ENCODE data around the gene DEPP1. TPM values are rescaled to one million over a fixed set of nuclear protein-coding genes. Genes with fewer than 3 reads are reported as not detected.

Gene DEPP1
- total RNA-seq, 1 experiment from 2014 or later, result 3.8 TPM

- POLR2A ChIA-PET, result interaction anchor here (1.2 to 1.8 kb wide), 3 partner anchors 20 to 68 kb away, joined by 4 to 6 read pairs (median 5); partner anchors contain the start of gene DEPP1
- DNase-seq (ENCODE audit: low read depth, low spot score) (no peak), ATAC-seq (peak; percentile 77)
- CTCF ChIA-PET, result interaction anchor here (1.2 kb wide), 1 partner anchor 22 kb away, joined by 3 read pairs; the partner anchor contains the start of gene DEPP1
- Histone ChIP-seq H3K36me3 (ENCODE audit: control insufficient read depth in 1 of 2, insufficient read depth in 2 of 2, low read length in 2 of 2) (no peaks in the 10 kb centered on the region), H3K27me3 (ENCODE audit: insufficient read depth, low read length) (0 out of 2 replicates have a peak, but pooled peaks cover 5% of the 10 kb centered on the region), H3K4me3 (replicated peaks in 1 of 2; ENCODE audit: low read depth in 1 of 2, low read length in 2 of 2) (peak within 1 kb of the TSS; percentile 52 to 62), H2AFZ (ENCODE audit: low read depth, low read length, poor library complexity, severe bottlenecking) (no peak within 1 kb of the TSS), H3K4me2 (ENCODE audit: low read length) (peak within 1 kb of the TSS; percentile 74), H3K27ac (ENCODE audit: low read depth, low read length) (peak within 1 kb of the TSS; percentile 71), H3K79me2 (ENCODE audit: insufficient read depth, low read length) (peaks cover 25% of the 10 kb centered on the region), H4K20me1 (ENCODE audit: insufficient read depth) (no peaks in the 10 kb centered on the region), H3K9ac (ENCODE audit: low read length) (peak within 1 kb of the TSS; percentile 62), H3K9me2 (ENCODE audit: insufficient read depth) (no peaks in the 10 kb centered on the region), H3K9me3 (ENCODE audit: control insufficient read depth in 1 of 2, insufficient read depth in 1 of 2, low read depth in 1 of 2, low read length in 2 of 2) (no peaks in the 10 kb centered on the region), H3K4me1 (ENCODE audit: control insufficient read depth in 1 of 2, insufficient read depth in 2 of 2, low read length in 2 of 2) (peaks cover 0 to 7% of the 10 kb centered on the region in 2 experiments; a peak in 1 of 4 replicates)
- RAD21 ChIA-PET (ENCODE audit: low non-redundant PET in 1 of 2, low total read pairs in 2 of 2, uncharacterized antibody in 2 of 2, unreplicated experiment in 2 of 2), result no interaction called here
- no TSS peak for BruUV-seq (replicated peaks)
- TF ChIP-seq ZFX (IDR thresholded peaks at IDR 0.05) (peak; percentile 98), YY1 (IDR thresholded peaks at IDR 0.05; ENCODE audit: extremely low read depth, insufficient replicate concordance, low read depth, low read length) (peak; percentile 14), TCF7L2 (IDR thresholded peaks at IDR 0.05; ENCODE audit: borderline replicate concordance, extremely low read depth, insufficient read depth, insufficient read length) (peak; percentile 8), POLR2AphosphoS5 (IDR thresholded peaks at IDR 0.05; ENCODE audit: low read depth, low read length) (peak; percentile 64), EGR1 (IDR thresholded peaks at IDR 0.05; ENCODE audit: low read depth) (0 out of 2 replicates have a peak, but pooled peaks have one; percentile 16), MAX (IDR thresholded peaks at IDR 0.05) (no peak)
- TF ChIP-seq, protein P1, sequence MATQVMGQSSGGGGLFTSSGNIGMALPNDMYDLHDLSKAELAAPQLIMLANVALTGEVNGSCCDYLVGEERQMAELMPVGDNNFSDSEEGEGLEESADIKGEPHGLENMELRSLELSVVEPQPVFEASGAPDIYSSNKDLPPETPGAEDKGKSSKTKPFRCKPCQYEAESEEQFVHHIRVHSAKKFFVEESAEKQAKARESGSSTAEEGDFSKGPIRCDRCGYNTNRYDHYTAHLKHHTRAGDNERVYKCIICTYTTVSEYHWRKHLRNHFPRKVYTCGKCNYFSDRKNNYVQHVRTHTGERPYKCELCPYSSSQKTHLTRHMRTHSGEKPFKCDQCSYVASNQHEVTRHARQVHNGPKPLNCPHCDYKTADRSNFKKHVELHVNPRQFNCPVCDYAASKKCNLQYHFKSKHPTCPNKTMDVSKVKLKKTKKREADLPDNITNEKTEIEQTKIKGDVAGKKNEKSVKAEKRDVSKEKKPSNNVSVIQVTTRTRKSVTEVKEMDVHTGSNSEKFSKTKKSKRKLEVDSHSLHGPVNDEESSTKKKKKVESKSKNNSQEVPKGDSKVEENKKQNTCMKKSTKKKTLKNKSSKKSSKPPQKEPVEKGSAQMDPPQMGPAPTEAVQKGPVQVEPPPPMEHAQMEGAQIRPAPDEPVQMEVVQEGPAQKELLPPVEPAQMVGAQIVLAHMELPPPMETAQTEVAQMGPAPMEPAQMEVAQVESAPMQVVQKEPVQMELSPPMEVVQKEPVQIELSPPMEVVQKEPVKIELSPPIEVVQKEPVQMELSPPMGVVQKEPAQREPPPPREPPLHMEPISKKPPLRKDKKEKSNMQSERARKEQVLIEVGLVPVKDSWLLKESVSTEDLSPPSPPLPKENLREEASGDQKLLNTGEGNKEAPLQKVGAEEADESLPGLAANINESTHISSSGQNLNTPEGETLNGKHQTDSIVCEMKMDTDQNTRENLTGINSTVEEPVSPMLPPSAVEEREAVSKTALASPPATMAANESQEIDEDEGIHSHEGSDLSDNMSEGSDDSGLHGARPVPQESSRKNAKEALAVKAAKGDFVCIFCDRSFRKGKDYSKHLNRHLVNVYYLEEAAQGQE (IDR thresholded peaks at IDR 0.05; ENCODE audit: low read depth), result no peak
- intact Hi-C loops (cut with micrococcal nuclease), result loop anchor here (10.0 kb wide), 3 partner anchors 234 to 1224 kb away; no protein-coding TSS in a partner anchor
These were observed 22.3 kb upstream of the DEPP1 start, which contains the start of gene ZNF22 for GRCh38 chr10:45000752-45001380. ZNF22 (plus strand) TSS chr10:45000923; CDS start chr10:45003369, 2,446 bp downstream.
